Muscle layer of colon (tissue), 2 donors: ENCODE measurements around the gene IL5RA.

Experiments used
- H3K27ac ChIP-seq: one replicate; pipeline ENCODE4 v1.7.0; 2013; ENCODE audit warnings: low read depth, mild to moderate bottlenecking, low read length, moderate library complexity
- H3K27me3 ChIP-seq, 2 donors: one replicate each; pipeline ENCODE4 v1.7.0; 2013; ENCODE audit warnings: low read length in 2 of 2, mild to moderate bottlenecking in 2 of 2; ENCODE audit not compliant: insufficient read depth in 2 of 2, control insufficient read depth in 1 of 2
- H3K36me3 ChIP-seq: one replicate; pipeline ENCODE4 v1.7.0; 2013; ENCODE audit warnings: mild to moderate bottlenecking, low read length; ENCODE audit not compliant: insufficient read depth
- H3K4me1 ChIP-seq: one replicate; pipeline ENCODE4 v1.7.0; 2013; ENCODE audit warnings: mild to moderate bottlenecking, low read length; ENCODE audit not compliant: insufficient read depth
- H3K4me3 ChIP-seq, 2 donors: one replicate each; pipeline ENCODE4 v1.7.0; 2013; ENCODE audit warnings: low read length in 2 of 2, low read depth in 1 of 2, mild to moderate bottlenecking in 1 of 2, moderate library complexity in 1 of 2
- H3K9ac ChIP-seq: one replicate; pipeline ENCODE4 v1.7.0; 2013; ENCODE audit warnings: low read length
- H3K9me3 ChIP-seq: one replicate; pipeline ENCODE4 v1.7.0; 2013; ENCODE audit warnings: mild to moderate bottlenecking, low read length
- donor health status: abdominal sarcoma.
- donor health status: Adenocarcinoma of cecum.

The IL5RA gene

DNA sequence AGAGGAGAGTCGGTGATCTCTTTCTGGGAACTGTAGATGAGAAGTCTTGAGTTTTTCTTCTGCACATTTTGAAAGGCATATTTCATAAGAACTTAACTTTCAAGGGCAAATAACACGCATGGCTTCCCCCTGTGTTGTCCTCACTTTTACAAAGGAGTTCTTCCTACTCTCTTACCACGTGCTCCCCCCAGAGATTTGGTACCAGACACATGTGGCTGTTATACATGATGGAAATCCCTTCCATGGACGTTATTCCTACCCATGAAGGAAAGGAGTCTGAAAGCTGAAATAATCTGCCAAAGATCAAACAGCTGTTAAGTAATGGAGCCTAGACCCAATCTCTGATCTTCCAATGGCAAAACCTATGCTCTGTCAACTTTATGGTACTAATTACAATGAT is 4.4 kb downstream of the IL5RA start:
- H3K27me3 ChIP-seq = no peaks in the 10 kb centered on the region
- H3K9me3 ChIP-seq = no peaks in the 10 kb centered on the region
- H3K36me3 ChIP-seq = no peaks in the 10 kb centered on the region
- no peak overlapping the region for H3K4me3 ChIP-seq
- H3K4me1 ChIP-seq = no peaks in the 10 kb centered on the region
- H3K9ac ChIP-seq = no peak overlapping the region
- no peak overlapping the region for H3K27ac ChIP-seq

DNA sequence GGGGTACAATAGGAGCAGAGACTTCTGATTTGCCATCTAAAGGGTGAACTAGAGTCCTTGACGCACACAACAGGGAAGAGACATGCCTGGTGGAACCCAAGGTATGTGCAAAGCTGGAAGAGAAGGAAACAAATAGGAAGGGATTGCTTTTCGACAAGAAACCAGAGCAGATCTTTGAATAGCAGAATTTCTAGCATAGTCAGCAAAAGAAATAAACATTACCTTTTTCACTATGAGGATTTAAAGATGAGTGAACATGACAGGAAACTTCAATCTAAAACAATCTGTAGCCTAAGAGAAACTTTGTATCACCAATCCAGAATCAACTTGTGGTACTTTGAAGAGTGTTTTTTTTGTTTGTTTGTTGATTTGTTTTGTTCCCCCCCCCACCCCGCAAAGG is 4.9 kb downstream of the IL5RA start:
- Histone ChIP-seq H3K4me1 (no peaks in the 10 kb centered on the region), H3K4me3 (no peak overlapping the region), H3K9ac (no peak overlapping the region), H3K27ac (no peak overlapping the region), H3K27me3 (no peaks in the 10 kb centered on the region), H3K36me3 (no peaks in the 10 kb centered on the region), H3K9me3 (no peaks in the 10 kb centered on the region)

DNA sequence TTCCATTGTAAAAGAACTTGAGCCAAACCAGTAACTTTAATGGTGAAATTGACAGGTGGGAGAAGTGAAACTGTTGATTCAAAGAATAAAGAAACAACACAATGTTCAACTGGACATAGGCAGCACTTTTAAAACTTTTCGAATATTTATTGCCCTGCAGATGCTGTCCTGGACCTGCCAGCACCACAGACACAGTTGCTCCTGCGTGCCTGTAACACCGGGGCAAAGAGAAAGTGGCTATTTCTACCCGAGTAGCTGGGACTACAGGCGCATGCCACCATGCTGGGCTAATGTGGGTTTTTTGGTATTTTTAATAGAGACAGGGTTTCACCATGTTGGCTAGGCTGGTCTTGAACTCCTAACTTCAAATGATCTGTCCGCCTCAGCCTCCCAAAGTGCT is 7.4 kb downstream of the IL5RA start:
- Histone ChIP-seq H3K9me3 (no peaks in the 10 kb centered on the region), H3K36me3 (no peaks in the 10 kb centered on the region), H3K27ac (no peak overlapping the region), H3K9ac (no peak overlapping the region), H3K27me3 (no peaks in the 10 kb centered on the region), H3K4me3 (no peak overlapping the region), H3K4me1 (no peaks in the 10 kb centered on the region)

DNA sequence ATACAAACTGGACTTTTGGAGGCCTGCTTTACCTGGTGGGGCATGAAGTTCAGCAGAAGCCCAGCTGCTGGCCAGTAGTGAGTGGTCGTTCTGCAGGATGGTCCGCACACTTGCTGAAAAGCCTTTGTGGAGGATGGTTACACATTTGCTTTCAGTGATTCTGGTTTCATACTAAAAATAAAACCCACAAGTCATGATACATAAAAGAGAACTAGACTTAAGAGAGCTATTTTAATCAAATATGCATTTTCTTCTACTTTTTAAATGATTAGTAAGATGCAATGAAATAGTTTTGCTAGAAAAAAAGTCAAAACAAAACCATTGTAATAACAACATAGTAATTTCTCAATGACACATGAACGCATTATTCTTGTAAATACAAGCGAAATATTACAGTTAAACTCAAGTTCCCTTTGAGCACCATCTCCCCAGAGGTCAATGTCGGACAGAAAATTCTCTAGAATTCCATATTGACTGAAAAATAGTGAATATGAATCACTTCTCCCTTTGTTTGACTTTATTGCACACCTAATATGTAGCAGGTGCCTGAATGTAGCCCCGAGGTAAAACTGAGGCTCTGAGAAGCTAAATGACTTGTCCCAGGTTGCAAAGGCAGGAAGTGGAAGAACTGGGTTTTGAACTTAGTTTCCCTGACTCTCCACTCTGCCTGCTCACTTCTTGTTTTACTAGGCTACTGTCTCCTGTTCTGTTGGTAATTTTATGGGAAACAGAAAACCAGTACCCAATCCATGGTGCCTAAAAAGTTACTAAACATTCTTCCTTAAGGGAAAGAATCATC is 8.3 kb downstream of the IL5RA start:
- no peaks in the 10 kb centered on the region for H3K36me3 ChIP-seq
- H3K9me3 ChIP-seq = no peaks in the 10 kb centered on the region
- H3K4me3 ChIP-seq = no peak overlapping the region
- H3K4me1 ChIP-seq = no peaks in the 10 kb centered on the region
- H3K9ac ChIP-seq = no peak overlapping the region
- H3K27ac ChIP-seq = no peak overlapping the region
- no peaks in the 10 kb centered on the region for H3K27me3 ChIP-seq

DNA sequence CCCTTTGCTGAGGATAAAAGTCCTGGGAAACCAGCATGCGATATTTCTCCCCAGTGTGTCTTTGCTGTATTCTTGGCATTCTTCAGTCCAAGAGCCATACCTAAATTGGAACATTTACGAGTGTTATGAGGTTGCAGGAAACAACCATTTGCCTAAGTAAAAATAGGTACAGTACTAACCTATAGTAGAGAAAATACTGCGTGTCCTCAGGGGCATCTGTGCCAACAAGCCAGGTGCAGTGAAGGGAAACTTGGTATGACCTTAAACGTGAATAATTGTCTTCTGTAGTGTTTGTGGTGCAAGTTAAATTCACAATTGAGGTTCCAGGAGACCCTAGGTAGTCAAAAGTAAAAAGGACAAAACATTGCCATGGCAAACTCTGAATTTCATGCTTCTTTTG is 12.2 kb downstream of the IL5RA start:
- no peaks in the 10 kb centered on the region for H3K27me3 ChIP-seq
- no peaks in the 10 kb centered on the region for H3K36me3 ChIP-seq
- no peak overlapping the region for H3K9ac ChIP-seq
- H3K4me3 ChIP-seq = no peak overlapping the region
- no peak overlapping the region for H3K27ac ChIP-seq
- no peaks in the 10 kb centered on the region for H3K4me1 ChIP-seq
- no peaks in the 10 kb centered on the region for H3K9me3 ChIP-seq

DNA sequence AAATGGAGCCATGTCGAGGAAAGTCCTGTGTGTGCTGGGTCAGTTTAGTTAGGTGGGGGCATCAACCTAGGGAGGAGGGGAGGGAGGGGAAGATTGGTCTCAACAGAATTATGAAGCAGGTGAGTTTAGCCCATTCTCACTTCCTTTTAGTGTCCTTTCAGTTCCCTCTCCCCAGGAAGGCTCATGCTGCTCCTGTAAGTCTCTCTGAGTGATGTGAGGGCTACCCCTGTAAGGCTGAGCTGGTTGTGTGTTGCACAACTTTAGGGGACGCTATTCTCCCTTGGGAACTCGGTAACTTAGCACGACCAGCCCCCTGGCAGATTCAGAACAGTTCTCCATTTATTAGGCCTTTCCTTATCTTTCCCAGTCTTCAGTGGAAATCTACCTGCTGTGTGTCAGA is 21.2 kb downstream of the IL5RA start:
- Histone ChIP-seq H3K9me3 (no peaks in the 10 kb centered on the region), H3K4me3 (no peak overlapping the region), H3K27me3 (no peaks in the 10 kb centered on the region), H3K27ac (no peak overlapping the region), H3K36me3 (no peaks in the 10 kb centered on the region), H3K9ac (no peak overlapping the region), H3K4me1 (no peaks in the 10 kb centered on the region)

DNA sequence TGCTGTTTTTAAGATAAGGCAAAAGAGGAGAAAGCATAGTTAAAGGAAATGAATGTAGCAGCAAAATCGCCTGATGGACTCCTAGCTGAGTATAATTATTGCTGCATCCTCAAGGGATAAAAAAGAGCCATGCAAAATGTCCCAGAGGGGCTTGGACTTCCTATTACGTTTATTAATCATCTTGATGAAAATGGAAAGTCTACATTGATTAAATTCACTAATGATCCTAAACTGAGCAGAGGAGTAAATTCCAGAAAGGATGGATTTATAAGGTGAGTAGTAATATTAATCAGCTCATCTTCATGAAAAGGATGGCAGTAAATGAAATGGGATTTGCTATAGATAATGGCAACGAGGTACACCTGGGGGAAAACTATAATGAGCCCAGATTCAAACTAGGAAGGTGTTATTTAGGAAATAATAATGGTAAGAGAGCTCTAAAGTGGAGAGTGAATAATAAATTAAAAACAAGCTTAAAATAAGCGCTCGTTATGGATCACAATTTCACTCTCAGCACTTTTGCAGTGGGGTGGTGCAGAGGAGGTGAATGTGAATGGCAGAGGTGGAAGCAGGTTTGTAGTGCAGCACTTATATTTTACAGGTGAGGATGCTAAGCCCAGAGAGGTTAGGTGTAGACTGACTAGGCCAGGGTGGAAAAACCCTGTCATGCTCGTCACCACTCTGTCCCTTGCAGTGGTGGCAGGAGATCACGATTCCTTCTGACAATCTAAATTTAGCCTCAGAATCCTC is 22.3 kb downstream of the IL5RA start:
- Histone ChIP-seq H3K9me3 (no peaks in the 10 kb centered on the region), H3K4me3 (no peak overlapping the region), H3K9ac (no peak overlapping the region), H3K27ac (no peak overlapping the region), H3K36me3 (no peaks in the 10 kb centered on the region), H3K4me1 (no peaks in the 10 kb centered on the region), H3K27me3 (no peaks in the 10 kb centered on the region)

DNA sequence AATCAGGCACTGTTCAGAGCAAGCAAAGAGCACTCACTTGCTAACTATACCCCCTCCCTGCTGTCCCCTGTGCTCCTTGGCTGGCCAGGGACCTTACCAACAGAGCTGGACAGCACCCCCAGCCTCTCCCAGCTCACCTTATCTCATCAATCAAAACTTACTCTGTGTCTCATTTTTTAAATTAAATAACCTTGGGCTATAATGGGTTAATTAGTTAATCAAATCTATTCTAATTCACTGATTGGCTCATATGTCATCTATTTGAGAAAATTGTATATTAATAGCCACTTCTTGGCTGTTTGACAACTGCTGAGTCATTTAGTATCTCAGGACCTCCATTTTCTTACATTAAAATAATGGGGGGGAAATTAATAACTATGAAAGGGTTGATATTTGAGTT is 22.9 kb downstream of the IL5RA start:
- no peak overlapping the region for H3K4me3 ChIP-seq
- no peaks in the 10 kb centered on the region for H3K4me1 ChIP-seq
- H3K9me3 ChIP-seq = no peaks in the 10 kb centered on the region
- no peaks in the 10 kb centered on the region for H3K27me3 ChIP-seq
- H3K36me3 ChIP-seq = no peaks in the 10 kb centered on the region
- no peak overlapping the region for H3K9ac ChIP-seq
- no peak overlapping the region for H3K27ac ChIP-seq

DNA sequence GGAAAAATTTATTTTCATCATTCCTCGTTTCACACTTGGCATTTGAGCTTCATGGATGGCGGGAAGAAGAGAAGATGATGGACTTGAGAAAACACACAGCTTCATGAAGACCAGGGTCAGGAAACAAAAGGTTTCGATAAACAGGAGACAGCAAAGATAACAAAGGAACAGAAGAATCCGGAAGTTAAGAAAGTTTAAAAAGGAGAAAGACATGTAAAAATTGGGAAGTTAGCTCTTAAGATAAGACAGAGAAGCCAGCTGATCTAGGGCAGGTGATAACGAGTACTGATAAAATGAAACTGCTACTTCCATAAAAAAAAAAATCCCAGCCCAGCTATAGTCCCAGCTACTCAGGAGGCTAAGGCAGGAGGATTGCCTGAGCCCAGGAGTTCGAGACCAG is 23.9 kb downstream of the IL5RA start:
- Histone ChIP-seq H3K36me3 (no peaks in the 10 kb centered on the region), H3K4me1 (no peaks in the 10 kb centered on the region), H3K27ac (no peak overlapping the region), H3K4me3 (no peak overlapping the region), H3K9me3 (no peaks in the 10 kb centered on the region), H3K9ac (no peak overlapping the region), H3K27me3 (no peaks in the 10 kb centered on the region)

DNA sequence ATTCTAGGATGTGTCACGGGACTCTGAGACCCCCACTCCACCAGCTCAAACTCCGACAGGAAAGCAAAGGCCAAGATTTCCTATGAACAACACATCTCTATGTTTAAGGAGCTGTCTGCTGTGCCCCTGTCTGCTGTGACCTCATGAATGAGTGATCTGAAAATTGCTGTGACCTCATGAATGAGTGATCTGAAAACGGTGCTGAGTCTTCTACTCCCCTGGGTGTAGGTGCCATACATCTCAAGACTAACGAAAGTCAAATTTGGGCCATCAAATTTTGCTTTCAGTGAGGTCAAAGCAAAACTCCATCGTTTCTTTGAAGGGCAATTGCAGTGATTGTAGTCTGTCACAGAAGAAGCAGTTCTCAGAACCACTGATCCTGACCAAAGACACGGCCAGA is 24.4 kb downstream of the IL5RA start:
- H3K27me3 ChIP-seq = no peaks in the 10 kb centered on the region

DNA sequence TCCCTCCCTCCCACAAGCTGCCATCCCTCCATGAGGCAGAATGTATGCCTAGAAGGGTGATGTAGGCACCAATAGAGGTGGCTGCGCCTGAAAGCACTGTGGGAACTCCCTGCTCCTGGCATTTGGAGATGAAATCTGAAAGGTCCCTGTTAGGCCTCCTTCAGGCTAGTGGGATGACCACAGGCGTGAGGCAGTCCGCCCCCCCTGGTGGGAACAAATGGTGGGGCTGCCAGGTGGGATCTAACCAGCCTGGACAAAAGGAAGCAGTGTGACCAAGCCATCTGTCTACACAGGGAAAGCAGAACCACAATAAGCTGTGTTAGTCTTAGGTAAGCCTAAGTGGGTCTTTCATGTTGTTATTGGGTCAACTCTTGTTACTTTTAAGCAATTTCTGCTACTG is 25.3 kb downstream of the IL5RA start:
- Histone ChIP-seq H3K36me3 (no peaks in the 10 kb centered on the region), H3K4me1 (no peaks in the 10 kb centered on the region), H3K27ac (no peak overlapping the region), H3K4me3 (no peak overlapping the region), H3K9me3 (no peaks in the 10 kb centered on the region), H3K27me3 (no peaks in the 10 kb centered on the region), H3K9ac (no peak overlapping the region)

More for the DNA sequence above, 24.4 kb downstream of the IL5RA start:
- Histone ChIP-seq H3K4me1 (no peaks in the 10 kb centered on the region), H3K9ac (no peak overlapping the region), H3K4me3 (no peak overlapping the region), H3K36me3 (no peaks in the 10 kb centered on the region), H3K9me3 (no peaks in the 10 kb centered on the region), H3K27ac (no peak overlapping the region)
